RPMI8226 (cell line): Measurements from ENCODE around the gene KIF19.
A peak's percentile ranks its signal among the peaks of the same experiment; 100 is the strongest.

ENCODE experiments used
- DNase-seq: peaks from one replicate; pipeline ENCODE4 v3.0.0-alpha.2; 2015

Gene KIF19

DNA sequence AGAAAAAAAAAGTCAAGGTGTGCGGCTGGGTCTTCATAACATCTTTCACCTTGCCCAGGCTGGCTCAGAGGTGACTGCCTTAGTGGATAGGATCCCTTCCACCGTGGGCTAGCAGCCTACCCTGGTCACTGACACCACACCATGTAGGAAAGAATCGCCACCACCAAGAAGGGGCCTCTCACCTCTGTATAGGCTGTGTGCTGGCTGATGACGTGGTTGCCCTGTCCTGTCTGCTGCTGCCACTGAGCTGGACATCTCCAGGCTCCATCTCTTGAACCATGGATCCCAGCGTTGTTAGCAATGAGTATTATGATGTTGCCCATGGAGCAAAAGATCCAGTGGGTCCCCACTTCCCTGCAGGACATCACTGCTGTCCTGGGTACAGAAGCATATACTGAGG is 41.2 kb downstream of the KIF19 start, which contains the start of gene GPR142:
GPR142 (plus strand) TSS at position 301 of the 400 bp plus-strand sequence. CDS start 2,035 bp downstream, outside the sequence.
- DNase-seq, result no peak

DNA sequence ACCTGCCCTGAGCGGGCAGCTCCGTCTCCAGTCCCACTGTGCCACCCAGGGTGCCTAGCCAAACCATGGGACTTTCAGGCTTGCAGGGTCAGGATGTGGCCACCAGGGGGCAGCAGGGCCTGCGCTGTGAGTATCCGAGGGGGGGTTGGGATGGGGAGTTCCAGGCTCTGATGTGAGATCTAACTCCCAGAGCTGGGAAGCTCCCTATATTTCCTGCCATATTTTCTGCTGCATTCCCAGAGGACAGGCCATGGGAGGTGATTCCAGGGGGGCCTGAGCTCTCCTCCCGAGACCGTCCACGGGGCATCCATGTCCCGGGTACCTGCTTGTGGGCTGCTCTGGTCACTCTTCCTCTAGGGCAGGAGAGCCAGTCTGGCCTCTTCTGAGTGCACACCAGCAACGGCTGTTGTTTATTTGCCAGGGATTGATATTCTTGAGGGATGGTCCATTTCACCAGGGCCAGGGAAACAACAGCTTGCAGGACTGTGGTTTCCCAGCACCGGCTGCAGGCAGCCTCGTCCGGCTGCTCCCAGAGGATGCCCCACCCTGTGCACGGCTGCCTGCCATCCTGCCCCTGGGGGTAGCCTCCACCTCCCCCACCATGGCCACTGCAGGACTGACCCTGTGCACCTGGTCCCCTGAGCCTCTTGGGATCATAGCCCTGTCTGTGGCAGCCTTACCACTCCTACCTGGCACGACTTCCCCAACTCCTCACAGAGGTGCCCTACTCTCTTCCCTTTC is 42.5 kb downstream of the KIF19 start:
- DNase-seq, result peak; percentile 71

GRCh38 chr17:74369221-74369620 is 43.2 kb downstream of the KIF19 start:
- DNase-seq, result peak; percentile 54

DNA sequence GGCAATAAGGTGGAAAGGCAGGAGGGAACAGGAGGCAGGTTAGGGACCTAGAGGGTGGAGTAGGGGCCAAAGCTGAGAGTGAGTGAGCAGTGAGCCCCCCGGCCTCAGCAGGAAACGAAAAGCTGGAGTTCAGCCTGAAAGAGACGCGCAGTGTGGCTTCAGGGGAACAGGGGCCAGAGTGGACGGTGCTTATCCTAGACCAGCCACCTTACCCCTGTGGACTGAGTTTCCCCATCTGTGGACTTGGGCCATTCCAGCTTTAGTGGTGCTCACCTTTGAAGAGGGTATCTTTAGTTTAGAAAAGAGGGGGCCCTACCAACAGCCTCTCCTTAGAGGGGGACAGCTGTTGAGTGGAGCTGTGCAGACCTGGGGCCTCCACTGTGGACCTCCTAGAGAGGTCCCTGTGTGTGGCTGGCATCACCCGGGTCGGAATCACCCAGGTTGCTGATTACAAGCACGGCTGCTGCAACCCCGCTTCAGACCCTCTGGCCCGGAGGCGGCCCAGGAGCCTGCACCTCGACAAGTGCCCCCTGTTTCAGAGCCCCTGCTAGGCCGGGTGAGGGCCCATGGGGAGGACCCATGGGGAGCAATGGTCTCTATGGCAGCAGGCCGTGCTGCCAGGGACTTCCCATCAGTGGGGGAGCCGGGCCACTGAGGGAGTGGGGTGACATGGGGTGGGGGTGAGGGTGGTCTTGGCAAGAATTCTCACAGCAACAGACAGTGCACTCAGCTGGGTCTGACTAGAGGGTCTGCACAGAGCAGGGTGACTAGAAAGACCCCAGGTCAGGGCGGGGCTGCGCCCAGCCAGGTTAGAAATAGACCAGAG is 43.9 kb downstream of the KIF19 start:
- DNase-seq, result no peak

GRCh38 chr17:74371653-74372147 is 45.7 kb downstream of the KIF19 start:
- no peak for DNase-seq

- DNase-seq, result no peak
Observed at GRCh38 chr17:74372426-74372825, 46.4 kb downstream of the KIF19 start.

DNA sequence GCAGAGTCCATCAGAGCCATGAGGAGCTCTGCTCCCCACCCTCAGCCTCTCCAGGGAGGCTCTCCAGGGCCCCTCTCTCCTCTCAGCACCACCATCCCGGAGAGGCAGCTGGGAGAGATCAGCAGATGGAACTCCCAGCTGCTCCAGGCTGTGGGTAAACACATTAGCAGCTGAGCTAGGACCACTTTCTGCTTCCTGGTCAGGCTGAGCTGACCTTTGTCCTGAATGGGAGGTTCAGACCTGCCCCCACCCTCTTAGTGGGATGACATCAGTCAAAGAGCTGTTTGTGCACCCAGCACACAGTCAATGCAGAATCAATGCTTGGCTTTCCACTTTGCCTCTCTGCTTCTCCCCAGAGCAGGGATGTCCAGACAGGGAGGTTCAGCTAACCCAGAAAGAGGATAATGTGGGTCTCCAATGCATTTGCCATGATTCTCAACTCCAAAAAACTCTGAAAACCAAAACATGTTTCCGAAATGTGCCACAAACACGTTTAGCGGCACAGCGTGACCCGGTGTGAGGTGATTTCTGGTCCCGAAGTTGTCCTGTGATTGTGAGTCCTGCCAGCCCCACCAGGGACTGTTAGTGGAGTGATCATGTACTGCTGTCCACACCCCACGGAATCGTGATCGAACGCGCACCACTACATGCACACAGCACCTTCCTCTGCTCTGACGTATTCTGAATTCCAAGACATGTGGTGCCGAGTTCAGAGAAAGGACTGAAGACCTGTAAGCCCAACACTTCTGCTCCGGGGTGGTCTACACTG is 48.0 kb downstream of the KIF19 start:
- no peak for DNase-seq

DNA sequence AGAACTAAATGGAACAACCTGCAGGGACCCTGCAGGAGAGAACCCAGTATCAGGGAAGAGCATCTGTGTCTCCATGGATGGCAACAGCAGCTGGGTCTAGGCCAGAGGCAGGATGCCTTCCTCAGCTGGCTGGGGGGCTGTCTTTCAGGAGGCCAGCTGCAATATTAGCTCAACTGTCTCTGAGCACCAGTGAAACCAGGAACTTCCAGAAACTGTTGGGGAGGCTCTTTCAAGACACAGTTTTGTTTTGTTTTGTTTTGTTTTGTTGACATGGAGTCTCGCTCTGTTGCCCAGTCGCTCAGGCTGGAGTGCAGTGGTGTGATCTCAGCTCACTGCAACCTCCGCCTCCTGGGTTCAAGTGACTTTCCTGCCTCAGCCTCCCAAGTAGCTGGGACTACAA is 48.8 kb downstream of the KIF19 start:
- no peak for DNase-seq

DNA sequence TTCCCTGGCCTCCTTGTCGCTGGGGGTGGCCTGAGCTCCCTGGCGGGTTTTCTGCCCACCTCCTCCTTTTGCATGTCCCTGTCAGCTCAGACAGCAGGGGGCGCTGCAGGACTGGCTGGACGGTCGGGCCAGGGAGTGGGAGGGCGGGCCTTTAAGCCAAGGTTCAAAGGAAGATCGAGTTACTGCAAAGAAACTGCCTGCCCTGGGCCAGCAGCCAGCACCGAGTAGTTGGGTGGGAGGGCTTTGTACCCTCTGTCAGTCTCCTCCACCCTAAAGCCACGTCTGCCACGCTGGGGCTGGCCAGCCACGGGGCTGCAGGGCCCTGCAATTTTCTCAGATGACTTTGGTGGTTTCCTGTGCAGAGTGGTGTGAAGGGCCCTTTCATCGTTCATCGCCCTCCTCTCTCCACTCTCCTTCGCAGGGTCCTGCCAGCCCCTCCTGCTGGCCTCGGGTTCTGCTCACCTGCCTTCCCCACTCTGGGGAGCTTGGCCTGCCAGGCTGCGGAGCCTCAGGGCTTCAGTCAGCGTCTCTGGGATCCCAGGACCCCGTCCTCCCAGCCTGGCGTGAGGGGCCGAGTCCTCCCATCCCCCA is 53.6 kb downstream of the KIF19 start:
- peak; percentile 86 for DNase-seq

DNA sequence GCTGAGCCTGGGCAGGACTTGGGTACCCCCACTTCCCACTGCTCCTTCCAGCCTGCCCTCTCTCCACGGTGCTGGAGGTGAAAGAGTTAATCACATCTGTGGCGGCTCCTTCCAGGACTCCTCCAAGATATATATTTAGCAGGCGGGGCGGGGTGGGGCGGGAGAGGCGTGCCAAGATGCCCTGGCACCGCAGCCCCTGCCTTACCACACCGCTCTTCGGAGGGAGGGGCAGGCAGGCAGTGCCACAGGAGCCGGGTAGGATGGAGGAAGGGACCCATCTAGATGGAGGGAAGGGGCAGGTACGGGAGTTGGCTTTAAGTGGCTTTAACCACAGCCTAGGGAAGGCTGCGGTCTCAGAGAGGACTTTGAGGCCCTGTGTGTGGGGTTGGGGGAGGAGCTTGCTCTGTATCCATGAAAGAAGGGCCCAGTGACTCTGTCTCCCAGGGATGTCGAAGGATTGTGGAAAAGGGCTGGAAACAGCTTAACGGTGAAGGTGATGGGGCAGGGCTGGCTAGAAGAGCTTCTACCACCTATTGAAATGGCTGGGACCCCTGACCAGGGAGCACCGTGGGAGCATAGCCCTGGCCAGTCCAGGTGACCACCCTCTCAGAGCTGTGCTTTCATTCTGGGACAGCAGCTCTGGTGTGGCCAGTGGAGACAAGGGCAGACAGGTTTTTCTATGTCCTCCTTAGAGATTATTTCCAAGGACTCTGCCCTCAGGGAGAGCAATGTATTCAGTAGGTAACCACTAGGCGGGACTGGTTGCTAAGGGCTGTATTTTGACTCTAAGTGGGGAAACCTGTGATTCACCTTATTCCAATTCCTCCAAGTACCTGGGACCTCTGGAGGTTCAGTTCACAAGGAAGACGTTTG is 54.3 kb downstream of the KIF19 start:
- DNase-seq, result peak; percentile 53

- DNase-seq, result no peak
Observed at GRCh38 chr17:74380959-74381808, 55.2 kb downstream of the KIF19 start.

- no peak for DNase-seq
Observed at GRCh38 chr17:74383141-74383540, 57.1 kb downstream of the KIF19 start.

GRCh38 chr17:74385201-74385600 is 59.2 kb downstream of the KIF19 start:
- DNase-seq, result no peak

DNA sequence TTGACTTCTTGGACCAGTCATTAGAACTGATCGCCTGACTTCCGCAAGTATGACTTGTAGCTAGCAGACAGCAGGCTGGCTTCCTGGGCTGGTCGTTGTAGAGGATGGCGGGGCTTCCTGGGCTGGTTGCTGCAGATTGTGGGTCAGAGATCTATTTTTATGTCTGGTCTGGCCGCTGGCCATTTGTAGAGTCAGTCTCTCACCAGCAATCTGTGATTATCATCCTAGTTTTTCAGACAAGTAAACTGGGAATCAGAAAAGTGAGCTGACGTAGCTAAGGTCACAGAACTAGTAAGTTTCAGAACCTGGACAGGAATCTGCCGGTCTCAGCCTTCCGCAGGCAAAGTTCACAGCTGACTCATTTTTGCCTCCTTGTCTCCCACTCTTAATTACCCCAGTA is 60.4 kb downstream of the KIF19 start:
- DNase-seq, result peak; percentile 62

GRCh38 chr17:74387365-74388218 is 61.6 kb downstream of the KIF19 start:
- no peak for DNase-seq

DNA sequence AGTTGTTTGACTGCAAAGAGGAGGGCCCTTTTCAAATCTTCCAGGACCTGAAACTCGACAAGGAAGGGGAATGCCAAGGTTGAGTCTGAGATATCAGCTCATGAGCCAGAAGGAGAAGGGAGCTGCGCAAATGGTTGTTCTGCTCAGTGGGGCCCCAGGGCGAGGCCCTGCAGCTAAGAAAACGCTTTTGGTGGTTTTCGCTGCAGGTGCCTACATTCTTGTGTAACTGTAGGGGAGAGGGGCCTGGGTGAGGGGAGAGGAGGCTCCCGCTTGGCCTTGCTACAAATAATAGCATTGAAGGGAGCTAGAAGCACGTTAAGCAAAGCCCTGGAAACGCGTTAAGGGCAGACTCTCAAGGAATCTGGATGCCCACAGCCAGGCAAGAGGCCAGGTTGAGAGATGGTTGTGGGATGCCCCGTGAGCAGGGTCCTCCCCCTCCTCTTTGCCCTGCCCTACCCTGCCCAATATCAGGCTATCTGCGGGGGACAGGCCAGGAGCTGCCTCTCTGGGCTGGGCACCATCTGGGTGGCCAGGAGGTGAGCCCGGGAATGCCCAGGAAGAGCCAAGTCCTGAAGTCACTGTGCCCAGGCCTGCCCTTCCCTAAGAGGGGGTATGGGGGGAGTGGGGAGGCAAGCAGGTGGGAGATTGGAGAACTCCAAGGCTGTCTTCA is 63.2 kb downstream of the KIF19 start:
- DNase-seq, result no peak

DNA sequence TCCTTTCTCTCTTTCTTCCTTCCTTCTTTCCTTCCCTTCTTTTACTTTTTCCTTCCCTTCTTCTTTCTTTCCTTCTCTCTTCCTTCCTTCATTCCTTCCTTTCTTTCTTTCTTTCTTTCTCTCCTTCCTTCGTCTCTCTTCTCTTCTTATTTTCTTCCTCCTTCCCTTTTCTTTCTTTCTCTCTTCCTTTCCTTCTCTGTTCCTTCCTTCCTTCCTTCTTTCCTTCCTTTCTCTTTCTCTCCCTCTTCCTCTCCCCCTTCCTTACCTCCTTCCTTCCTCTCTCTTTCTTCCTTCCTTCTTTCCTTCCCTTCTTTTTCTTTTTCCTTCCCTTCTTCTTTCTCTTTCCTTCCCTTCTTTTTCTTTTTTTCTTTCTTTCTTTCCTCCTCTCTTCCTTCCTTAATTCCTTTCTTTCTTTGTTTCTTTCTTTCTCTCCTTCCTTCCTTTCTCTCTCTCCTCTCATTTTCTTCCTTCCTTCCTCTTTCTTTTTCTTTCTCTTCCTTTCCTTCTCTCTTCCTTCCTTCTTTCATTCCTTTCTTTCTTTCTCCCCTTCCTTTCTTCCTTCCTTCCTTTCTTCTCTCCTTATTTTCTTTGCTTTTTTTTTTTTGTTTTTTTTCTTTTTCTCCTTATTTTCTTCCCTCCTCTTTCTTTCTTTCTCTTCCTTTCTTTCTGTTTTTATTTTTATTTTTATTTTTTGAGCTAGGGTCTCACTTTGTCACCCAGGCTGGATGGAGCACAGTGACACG is 64.1 kb downstream of the KIF19 start:
- DNase-seq, result no peak
